Measurements from ENCODE around the gene COL21A1.

Gene COL21A1

DNA sequence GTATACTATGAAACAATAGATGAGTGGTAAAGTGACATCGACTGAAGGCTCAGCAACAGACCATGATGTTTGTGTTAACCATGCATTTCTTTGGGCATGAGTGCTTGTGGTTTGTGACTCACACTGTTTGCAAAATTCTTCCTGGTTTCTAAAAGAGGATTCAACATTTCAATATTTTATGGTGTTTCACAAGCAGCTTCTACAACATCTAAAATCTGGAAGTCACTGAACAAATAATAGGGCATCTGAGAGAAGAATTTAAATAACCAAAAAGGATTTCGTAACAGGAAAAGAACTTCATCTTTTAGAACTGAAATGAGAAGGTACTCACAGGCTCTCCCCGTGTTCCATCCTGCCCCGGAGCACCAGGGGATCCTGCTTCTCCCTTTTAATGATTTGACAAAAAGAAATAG lies 146.2 kb downstream of the COL21A1 start:
- no peak for DNase-seq

DNA sequence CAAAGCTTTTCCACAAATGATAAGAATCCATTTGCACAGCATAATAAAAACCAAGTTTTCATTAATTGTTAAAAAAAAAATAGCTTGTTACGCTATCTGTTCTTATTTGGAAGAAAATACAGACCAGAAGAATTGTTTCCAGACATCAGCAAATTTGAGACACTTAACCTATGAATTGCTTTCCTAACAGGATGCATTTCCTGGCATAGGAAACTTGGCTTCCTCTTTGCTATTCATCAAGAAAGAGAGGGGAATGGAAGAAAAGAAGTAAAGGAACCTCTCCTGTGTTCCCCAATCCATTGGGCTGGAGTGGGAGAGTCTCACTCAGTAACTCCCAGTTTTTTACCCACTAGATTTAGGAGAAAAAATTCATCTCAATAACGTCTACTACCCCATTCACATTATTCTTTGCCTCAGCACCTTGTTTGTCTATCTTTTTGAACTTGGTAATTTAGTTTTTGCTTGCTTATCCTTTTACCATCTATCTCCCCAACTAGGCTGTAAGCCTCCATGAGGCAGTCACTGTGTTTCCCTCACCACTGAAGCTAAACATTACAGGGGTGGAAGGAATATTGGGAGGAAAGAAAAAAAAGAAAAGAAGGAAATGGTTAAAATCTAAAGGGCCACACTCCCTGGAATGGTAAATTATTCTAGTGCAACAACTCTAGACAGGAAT lies 150.3 kb downstream of the COL21A1 start:
- no peak for DNase-seq

DNA sequence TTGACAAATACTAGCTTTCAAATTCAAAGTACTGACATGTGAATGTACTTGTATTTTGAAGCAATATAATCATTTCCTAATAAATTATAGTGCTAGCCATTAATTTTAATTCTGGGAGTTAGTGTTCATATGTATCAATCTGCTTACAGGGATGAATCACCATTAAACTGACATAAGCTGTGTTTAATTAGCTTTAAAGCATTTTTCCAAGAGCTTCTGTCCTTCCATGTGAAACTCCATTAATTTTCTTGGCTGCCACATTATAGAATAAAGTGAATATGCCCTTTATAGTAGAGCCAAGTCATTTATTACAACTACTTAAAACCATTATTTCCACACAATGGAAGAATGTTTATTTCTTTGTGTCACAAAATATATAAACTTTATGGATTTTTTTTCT lies 150.8 kb downstream of the COL21A1 start:
- DNase-seq, result no peak

DNA sequence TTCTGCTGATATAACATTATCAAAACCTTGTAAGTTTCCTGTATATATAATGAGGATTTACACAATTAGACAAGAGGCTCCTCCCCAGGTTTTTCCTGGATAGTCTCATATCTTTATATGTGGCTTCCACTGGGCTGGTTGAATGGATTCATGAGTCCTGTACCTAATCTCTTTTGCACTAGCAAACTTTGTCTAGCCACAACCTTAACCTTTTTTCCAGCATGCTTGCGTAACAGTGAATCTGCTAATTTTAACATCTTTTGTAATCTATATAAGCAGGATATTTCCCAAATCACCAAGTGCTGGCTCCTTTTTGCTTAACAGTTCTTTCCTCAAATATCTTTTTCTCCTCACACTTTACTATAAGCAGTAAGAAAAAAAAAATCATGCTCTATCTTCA lies 153.6 kb downstream of the COL21A1 start:
- DNase-seq, result no peak

DNA sequence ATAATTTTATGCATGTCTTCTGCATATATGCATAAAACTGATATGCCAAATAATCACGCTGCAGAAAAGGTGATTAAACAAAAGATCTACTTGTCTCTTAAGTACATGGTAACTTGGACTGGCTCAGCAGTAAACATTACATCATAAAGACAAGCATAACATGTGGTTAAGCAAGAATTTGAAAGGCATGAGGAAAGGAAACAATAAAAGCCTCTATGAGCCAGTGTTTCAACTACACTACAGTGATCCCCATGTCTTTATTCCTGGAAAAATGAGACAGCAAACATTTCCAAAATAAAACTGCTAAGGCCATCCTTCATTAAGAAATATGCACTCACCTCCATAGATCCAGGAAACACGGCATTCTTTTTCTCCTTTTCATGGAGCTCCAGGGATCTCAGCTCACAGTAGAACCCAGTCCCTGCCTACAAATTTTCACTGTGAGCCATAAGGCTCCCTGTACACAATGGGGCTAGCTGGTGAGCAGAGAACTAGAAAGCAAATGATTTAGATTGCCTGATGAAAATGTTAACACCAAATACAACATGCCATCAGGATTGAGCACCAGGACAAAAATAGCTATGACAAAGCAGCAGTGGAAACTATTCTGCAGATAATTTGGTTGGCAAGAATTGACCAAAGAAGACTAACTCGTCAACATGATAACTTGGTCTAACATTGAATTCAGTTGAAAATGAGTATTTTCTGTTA lies 156.1 kb downstream of the COL21A1 start:
- DNase-seq, result no peak

DNA sequence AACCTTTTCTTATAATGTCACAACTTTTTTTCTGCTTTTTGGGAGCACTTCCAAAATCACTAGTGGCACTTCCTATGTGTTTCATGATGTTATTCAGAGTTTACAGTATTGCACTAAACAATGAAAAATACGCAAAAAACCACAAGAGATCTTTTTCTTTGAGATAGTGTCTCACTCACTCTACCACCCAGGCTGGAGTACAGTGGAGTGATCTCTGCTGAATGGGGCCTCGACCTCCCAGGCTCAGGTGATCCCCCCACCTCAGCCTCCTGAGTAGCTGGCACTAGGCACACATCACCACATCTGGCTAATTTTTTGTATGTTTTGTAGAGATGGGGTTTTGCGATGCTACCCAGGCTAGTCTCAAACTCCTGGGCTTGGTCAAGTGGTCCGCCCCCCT lies 158.7 kb downstream of the COL21A1 start:
- DNase-seq, result no peak

DNA sequence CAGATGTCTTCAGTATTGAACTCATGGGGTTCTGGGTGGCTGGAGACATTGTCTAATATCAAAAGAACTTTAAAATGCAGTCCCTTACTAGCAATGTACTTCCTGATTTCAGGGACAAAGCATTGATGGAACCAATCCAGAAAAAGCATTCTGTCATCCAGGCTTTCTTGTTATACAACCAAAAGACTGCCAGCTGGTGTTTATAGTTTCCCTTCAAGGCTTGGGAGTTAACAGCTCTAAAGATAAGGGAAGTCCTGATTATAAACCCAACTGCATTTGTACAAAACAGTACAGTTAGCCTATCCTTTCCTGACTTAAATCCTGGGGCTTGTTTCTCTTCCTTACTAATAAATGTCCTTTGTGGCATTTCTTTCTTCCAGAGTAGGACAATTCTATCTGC lies 160.0 kb downstream of the COL21A1 start:
- no peak for DNase-seq

DNA sequence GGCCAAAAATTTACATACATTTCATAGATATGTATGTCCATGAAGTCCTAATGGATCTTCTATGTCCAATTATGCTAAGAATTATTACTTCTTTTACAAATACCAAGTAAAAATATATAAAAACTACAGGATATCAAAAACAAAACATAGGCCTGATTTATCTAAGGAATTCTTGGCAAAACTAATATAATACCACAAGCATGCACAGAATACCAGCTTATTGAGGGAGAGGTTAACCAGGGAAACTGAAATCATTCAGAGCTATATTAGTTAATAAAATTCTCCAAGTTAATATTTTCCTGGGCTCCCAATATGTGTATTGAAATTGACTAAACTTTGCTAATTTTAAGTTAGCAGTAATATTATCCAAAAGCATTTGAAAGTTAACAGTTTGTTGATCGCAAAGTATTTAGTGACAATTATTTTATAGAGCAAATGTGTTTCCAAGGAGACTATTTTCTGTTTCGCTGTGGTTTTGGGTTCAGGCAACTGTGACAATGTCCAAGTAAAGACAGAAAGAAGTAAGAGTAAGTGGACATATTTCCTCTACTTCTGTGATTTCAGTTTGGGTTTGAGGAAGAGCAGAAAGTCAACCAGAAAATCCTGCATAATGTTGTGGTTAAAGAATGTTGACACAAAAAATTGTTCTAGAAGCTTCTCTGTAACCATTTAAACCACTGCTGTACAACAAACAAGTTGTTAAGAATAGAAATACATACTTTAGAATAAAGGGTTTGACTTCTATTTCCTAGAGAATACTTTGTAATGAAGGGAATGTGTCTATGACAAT lies 167.4 kb downstream of the COL21A1 start:
- no peak for DNase-seq

DNA sequence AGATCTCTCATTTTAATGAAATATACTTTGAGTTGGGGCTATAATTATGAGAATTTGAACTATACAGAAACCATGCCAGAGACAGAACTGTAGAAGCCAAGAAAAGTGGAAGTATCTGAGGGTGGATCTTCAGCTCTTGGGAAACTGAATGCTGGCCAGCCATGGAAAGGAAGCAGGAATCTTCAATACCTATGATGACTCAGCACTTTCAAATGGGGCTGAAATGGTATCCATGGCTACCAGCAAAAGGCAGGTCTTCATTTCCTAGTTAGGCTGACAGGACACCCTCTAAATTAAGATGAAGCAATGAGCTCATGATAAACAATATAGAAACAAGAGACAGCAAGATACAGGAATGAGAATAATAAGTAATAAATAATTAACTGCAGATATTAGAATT lies 171.3 kb downstream of the COL21A1 start:
- DNase-seq, result no peak

DNA sequence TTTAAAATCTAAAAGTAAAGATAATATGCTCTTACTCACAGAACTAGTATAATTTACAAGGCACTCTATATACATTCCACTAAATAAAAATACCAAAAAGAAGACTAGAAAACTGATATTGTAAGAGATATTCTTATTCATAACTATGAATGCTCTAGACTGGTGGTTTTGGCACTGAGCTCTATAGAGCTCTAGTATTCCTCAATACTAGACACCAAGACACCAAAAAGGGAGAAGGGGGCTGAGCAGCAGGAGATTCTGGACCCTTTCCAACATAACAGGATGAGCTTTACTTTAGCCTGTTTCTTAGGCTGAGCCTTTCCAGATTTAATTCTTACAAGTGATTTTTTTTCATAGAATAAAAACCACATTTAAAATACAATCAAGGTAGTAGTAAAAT lies 173.6 kb downstream of the COL21A1 start:
- no peak for DNase-seq

DNA sequence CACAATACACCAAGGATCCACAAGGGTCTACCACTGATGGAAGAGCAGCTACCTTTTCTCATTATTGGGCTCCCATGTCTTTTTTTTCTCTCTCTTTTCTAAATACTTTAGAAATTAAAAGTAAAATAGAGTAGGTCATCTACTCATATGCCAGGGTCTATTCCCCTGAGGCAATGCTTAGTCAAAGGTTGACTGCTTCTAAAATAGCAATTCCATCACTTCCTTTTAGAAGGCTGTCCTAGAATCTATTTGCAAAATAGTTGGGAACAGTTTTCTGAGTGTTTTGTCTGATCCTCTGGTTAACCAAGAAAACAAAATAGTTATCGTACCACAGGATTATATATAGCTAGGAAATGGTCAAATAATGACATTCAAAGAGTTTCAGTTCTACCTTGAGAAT lies 174.1 kb downstream of the COL21A1 start:
- no peak for DNase-seq

DNA sequence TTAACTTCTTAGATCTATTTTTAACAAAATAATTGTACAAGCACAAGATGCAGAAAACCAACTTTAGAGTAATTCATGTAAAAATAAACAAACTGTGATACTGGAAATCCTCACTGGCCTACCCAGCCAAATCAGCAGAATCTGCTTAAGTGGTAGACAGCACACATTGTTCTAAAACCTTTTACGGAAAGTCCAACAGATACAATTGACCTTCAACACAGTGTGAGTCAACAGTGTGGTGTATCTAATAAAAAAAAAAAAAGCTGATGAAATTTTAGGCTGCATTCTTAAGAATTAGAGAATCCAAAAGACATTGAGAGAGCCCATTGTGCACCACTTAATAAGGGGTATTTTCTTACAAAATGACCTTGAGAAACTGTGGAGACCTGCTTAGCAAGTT lies 174.5 kb downstream of the COL21A1 start:
- DNase-seq, result no peak

DNA sequence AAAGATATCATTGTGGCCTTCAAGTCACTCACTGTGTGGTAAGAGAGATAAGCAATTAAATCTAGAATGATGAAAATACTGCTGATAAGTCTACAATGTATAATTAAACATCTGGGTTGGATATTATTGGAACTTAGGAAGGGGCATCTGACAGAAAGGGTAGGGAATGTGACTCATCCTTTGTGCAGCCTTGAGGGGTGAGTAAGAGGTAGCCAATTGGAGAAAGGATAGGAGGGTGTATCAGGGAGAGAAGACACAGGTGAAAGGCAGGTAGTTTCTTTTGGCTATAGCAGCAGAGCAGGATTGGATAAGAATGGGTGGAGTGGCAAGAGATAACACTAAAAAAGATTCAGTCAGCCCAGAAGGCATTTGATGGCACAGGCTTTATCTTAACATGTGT lies 182.0 kb downstream of the COL21A1 start:
- no peak for DNase-seq

DNA sequence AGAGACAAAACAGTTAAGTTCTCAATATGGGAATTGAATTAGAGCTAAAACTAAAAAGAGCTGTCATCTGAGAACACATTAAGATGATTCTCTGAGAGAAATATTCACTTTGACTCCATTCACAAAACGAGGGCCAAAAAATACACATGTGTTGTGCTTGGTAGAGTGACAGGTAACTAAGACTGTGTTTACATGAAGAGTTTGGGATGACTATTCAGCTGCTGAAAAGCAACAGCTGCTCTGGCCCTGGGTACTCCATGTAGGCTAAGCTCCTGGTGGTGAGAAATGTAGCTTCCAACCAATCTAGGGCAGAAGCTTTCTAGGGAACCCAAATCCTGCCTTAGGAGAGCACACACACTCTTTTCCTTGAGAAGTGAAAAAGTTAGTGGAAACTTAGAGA lies 184.5 kb downstream of the COL21A1 start:
- DNase-seq, result no peak

DNA sequence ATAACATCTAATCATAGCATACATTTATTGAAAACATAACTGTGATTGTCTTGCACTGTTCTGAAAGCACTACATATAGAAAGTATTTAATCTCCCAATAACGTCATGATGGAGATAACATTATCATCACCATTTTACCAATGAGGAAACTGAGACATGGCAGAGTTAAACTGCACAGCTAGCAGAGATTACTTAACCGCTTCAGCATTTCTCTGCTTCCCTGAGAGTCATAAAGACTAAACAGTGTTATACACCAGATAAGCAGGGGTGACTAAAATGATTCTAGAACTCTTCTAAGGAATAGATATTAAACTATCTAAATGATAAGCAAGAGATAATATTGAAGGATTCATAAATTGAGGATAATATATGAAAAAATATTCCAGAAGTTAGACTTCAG lies 188.7 kb downstream of the COL21A1 start:
- DNase-seq, result no peak

DNA sequence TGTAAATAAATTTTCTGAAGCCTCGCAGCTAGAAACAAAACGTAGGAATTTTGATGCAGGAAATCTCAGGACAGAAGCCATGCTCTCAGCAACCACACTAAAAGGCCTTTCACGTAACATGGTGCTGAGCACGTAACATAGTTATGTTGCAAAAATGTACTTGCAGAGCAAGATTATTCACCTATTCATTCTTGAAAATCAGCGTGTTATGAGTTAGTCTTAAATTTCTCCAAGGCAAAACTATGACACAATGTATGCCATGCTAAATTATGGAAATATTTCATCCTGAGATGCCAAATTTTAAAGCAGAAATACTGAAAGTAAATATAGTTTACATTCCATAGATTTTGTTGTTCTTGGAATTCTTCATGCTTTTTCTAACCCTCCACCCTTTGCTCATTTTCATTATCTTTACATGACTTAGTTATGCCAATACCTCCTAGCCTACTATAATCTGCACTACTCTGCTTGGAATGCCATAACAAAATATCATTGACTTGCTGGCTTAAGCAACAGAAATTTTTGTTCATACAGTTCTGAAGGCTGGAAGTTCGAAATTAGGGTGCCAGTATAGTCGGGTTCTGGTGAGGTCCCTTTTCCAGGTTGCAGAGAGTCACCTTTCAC lies 192.2 kb downstream of the COL21A1 start:
- no peak for DNase-seq

DNA sequence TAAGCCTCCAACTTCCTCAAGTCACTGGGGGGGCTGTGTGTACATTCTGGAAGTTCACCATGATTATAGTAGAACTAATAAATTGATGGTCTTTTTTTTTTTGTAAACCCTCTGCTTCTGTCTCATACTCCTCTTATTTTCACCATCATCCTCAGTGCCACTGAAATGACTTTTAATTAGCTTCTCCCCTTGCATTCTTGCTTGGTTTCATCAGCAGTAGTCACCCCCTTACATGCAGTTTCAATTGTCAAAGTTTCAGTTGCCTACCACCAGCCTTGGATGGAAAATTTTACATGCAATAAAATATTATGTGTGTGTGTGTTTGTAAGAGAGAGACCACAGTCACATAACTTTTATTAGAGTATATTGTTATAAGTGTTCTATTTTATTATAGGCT lies 196.2 kb downstream of the COL21A1 start:
- DNase-seq, result no peak

DNA sequence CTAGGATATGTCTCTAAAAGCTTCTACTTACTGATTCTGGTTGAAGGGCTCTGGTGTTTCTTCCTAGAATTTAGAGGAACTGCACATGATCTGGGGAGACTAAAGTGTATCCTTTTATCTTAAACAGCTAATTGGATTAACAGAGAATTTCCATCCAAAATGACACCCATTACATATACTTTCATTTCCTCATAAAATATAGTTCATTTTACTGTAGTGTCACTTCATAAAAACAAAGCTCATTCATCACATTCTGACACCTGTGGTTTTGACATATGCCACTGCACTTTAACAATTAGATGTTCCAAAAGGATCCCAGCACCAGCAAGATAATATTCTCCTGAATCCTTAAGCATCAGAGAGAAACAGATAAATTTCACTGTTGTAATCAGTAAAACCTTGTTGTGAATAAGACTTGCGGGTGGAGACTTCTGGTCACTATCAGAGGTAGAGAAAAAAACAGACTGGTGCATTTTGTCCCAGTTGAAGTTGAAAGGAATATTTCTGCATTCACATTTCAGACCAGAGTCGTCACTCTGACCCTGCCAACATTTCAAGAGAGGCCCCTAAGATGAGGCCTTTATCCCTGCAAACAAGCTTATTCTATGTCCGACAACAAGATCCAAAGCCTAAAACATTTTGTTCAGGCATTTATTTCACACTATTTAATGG lies 196.7 kb downstream of the COL21A1 start:
- no peak for DNase-seq

DNA sequence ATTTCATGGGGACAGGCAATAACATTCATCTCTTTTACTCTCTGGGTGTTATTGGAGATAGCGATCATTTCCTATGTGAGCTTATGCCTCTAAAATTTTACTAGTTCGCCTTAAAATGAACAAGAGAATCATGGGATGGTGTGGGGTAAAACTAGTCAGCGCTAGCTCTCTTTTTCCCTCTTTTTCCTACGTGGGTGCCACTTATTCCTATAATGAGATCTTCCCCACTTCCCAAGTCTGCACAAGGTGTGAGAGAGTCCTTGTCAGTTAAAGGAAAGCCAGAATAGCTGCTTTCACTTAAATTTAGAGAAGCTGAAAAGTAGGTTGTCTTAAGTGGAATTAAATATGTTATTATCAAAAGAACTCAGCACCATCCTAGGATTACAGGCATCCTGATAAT lies 198.8 kb downstream of the COL21A1 start:
- DNase-seq, result no peak

DNA sequence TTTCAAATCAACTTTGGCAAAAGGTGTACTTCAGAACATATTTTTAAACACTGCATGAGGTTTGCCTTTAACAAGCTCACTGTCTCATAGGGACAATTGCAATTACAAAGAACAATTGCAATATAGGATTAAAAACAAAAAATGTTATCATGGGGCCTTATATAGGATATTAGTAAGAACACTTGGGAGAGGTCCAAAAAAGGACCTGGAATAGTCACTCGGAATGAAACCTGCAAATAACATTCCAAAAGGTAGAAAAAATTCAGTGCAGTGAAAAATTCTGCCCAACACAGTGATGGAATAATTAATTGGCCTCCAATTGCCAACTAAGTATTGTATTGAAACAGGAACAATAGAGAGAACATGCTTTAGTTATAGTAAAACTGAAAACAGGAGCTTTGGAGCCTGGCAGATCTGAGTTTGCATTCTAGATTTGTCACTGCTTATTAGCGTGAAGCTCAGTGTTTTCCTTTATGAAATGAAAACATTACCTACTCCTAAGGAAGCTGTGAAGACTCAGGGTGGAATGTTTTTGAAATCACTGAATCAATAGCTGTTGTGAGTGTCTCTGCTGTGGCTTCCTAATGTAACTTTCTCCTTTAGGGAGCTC lies 199.3 kb downstream of the COL21A1 start:
- no peak for DNase-seq

DNA sequence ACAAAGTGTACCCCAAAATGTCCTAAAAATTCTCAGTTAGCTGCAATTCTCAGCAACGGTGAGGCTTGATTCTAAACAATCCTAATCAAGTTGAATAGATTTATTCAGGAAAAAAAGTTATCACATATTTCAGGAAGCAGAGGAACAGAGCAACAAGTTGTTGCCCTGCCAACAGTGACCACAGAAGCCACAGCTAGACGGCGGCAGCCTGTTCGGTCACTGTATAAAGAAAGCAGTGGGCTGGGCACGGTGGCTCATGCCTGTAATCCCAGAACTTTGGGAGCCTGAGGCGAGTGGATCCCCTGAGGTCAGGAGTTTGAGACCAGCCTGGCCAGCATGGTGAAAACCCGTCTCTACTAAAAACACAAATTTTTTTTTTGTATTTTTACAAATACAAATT lies 200.8 kb downstream of the COL21A1 start:
- no peak for DNase-seq

DNA sequence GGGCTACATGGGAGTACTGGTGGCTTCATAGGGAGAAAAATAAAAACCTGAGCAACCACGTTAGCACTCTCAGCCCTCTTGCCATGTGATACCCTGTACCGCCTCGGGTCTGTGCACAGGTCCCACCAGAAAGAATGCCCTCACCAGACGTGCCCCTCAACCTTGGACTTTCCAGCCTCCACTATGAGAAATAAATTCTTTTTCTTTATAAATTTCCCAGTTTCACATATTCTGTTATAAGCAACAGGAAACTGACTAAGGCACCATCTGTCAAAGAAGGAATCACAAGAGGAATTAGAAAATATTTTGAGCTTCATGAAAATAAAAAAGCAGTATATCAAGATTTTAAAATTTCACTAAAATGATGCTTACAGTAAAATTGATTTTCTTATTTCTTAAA lies 203.6 kb downstream of the COL21A1 start:
- DNase-seq, result no peak

DNA sequence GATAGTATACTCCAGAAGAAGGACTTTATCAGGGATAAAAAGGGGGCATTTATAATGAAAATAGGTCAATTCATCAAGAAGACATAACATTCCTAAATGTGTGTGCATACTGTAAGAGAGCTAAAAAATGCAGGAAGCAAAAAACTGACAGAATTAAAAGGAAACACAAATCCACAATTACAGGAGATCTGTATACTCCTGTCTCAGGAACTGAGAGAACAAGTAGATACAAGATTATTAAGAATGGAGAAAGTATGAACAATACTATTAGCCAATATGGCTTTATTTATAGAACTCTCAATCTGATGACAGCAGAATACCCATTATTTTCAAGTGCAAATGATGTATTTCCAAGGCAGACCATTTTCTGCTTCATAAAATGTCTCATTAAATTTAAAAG lies 204.3 kb downstream of the COL21A1 start:
- DNase-seq, result no peak
